WTC11 (cell line): ENCODE measurements around the gene DNAJC8.

Source experiments
- CREM ChIP-seq: sonication (generic); formaldehyde crosslinking; IDR thresholded peaks from 2 replicates; pipeline ENCODE4 v1.8.1; 2022; ENCODE audit warnings: mild to moderate bottlenecking, missing genetic modification reagents, moderate library complexity
- ESRRA ChIP-seq: sonication (generic); formaldehyde crosslinking; IDR thresholded peaks from 2 replicates; pipeline ENCODE4 v1.8.1; 2022; ENCODE audit warnings: mild to moderate bottlenecking, missing genetic modification reagents, borderline replicate concordance
- ETV6 ChIP-seq: sonication (generic); formaldehyde crosslinking; IDR thresholded peaks from 2 replicates; pipeline ENCODE4 v1.8.1; 2022; ENCODE audit warnings: mild to moderate bottlenecking, missing genetic modification reagents
- MAX ChIP-seq: sonication (generic); formaldehyde crosslinking; IDR thresholded peaks from 2 replicates; pipeline ENCODE4 v1.8.0; 2022; ENCODE audit warnings: mild to moderate bottlenecking, missing genetic modification reagents
- MXD4 ChIP-seq: fragments of 250-450 bp; sonication (Bioruptor Pico); IDR thresholded peaks from 2 replicates; pipeline ENCODE4 v1.8.0; 2021; ENCODE audit warnings: mild to moderate bottlenecking, moderate library complexity, borderline replicate concordance
- NR2C2 ChIP-seq: sonication (generic); formaldehyde crosslinking; IDR thresholded peaks from 2 replicates; pipeline ENCODE4 v1.8.0; 2022; ENCODE audit warnings: mild to moderate bottlenecking, missing genetic modification reagents
- SP1 ChIP-seq: sonication (generic); formaldehyde crosslinking; conservative IDR thresholded peaks from 2 replicates; pipeline ENCODE4 v1.8.1; 2022; ENCODE audit warnings: missing genetic modification reagents
- TEAD4 ChIP-seq: sonication (generic); formaldehyde crosslinking; IDR thresholded peaks from 2 replicates; pipeline ENCODE4 v1.8.0; 2022; ENCODE audit warnings: mild to moderate bottlenecking, missing genetic modification reagents
- ZNF263 ChIP-seq: sonication (generic); formaldehyde crosslinking; IDR thresholded peaks from 2 replicates; pipeline ENCODE4 v1.8.1; 2022; ENCODE audit warnings: low read depth, mild to moderate bottlenecking, moderate library complexity, missing genetic modification reagents
- ZNF317 ChIP-seq: sonication (generic); formaldehyde crosslinking; IDR thresholded peaks from 2 replicates; pipeline ENCODE4 v1.8.1; 2023; ENCODE audit warnings: low read depth, mild to moderate bottlenecking, moderate library complexity, missing genetic modification reagents, borderline replicate concordance
- ZSCAN18 ChIP-seq: fragments of 250-450 bp; sonication (Bioruptor Pico); IDR thresholded peaks from 2 replicates; pipeline ENCODE4 v2.1.2; 2022; ENCODE audit warnings: mild to moderate bottlenecking, moderate library complexity
- TF ChIP-seq, protein P1 (sequence below): fragments of 200-600 bp; IDR thresholded peaks from 2 replicates; pipeline ENCODE4 v1.8.0; 2022; ENCODE audit warnings: antibody characterized with exemption

- TF ChIP-seq, protein P1, sequence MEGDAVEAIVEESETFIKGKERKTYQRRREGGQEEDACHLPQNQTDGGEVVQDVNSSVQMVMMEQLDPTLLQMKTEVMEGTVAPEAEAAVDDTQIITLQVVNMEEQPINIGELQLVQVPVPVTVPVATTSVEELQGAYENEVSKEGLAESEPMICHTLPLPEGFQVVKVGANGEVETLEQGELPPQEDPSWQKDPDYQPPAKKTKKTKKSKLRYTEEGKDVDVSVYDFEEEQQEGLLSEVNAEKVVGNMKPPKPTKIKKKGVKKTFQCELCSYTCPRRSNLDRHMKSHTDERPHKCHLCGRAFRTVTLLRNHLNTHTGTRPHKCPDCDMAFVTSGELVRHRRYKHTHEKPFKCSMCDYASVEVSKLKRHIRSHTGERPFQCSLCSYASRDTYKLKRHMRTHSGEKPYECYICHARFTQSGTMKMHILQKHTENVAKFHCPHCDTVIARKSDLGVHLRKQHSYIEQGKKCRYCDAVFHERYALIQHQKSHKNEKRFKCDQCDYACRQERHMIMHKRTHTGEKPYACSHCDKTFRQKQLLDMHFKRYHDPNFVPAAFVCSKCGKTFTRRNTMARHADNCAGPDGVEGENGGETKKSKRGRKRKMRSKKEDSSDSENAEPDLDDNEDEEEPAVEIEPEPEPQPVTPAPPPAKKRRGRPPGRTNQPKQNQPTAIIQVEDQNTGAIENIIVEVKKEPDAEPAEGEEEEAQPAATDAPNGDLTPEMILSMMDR: no peak
- TF ChIP-seq CREM (CRISPR knock-in tag) (no peak), ETV6 (CRISPR knock-in tag) (no peak), ZNF263 (CRISPR knock-in tag) (no peak), ESRRA (CRISPR knock-in tag) (no peak), NR2C2 (no peak), ZSCAN18 (CRISPR knock-in tag) (no peak), MAX (no peak), ZNF317 (CRISPR knock-in tag) (no peak), SP1 (CRISPR knock-in tag) (no peak), MXD4 (CRISPR knock-in tag) (no peak), TEAD4 (CRISPR knock-in tag) (no peak)
Observed at GRCh38 chr1:28190996-28191645, 41.7 kb downstream of the DNAJC8 start.
